22Rv1 (cell line): Measurements from ENCODE around the gene OPRD1.

Experiments used
- CTCF ChIP-seq: fragments of 450-650 bp; IDR thresholded peaks from 2 replicates; pipeline ENCODE4 v1.5.1; 2017; ENCODE audit warnings: mild to moderate bottlenecking
- ZFX ChIP-seq: fragments of 450-650 bp; IDR thresholded peaks from 2 replicates; pipeline ENCODE4 v1.6.1; 2017; ENCODE audit warnings: antibody characterized with exemption, borderline replicate concordance

- no peak for TF ChIP-seq CTCF
- no peak for TF ChIP-seq ZFX
Measured at GRCh38 chr1:28779751-28780408, 32.1 kb upstream of the OPRD1 start.
